Measurements from ENCODE around the gene SLC40A1. TPM values are rescaled to one million over a fixed set of nuclear protein-coding genes. Genes with fewer than 3 reads are reported as not detected.

Gene SLC40A1
- polyA plus RNA-seq, 1 donor from 2014 or later: 12.6 TPM

DNA sequence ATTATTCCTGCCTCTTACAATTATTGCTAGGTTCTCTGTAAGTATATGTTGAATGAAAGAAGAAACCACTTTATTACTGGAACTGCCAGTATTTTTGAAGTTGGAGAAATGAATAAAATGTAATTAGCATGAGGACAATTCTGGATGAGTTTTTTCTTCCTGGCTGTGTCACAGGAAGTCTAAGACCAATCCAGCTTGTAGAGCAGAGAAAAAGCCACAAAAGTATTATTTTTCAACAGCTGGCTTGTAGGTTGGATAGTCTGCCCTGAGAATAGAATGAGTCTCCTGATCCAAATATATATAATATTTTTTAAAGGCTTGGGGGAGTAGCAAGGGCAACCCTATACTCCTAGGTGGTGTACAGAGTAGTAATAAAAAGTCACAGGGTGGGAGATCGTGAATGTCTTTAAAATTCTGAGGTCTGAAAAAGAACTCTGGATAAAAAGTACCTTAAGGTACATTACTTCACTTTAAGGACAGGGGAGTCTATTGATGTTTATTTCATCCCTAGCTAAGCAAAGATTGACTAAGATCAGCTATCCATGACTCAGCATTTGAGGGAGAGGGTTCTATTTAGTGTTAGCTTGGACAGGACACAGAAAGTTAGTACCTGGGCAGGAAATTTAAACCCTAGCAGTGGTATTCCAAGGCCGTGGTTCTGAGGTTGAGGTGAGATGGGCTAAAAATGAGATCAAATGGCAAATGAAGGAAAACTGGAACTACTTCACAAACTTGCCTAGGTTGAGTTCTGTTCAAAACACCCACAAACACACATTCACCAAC, 31.7 kb downstream of the SLC40A1 start:
- H3F3A ChIP-seq (ENCODE audit: insufficient read depth, low read length, poor library complexity, severe bottlenecking): no peaks in the 10 kb centered on the region
- H3K9me2 ChIP-seq (ENCODE audit: insufficient read depth, low read length): no peaks in the 10 kb centered on the region
- H3K27me3 ChIP-seq (ENCODE audit: insufficient read depth, low read depth, low read length): no peaks in the 10 kb centered on the region
- H3K27ac ChIP-seq (ENCODE audit: low read length): no peak overlapping the region
- no peaks in the 10 kb centered on the region for H3K79me2 ChIP-seq (replicated peaks; ENCODE audit: insufficient read depth, low read length)
- H3K4me2 ChIP-seq (ENCODE audit: low read length): no peak overlapping the region
- H3K36me3 ChIP-seq (ENCODE audit: insufficient read depth, low read length): no peaks in the 10 kb centered on the region
- H4K20me1 ChIP-seq (ENCODE audit: insufficient read depth): no peaks in the 10 kb centered on the region
- no peak overlapping the region for H3K9ac ChIP-seq (ENCODE audit: low read length)
- no peaks in the 10 kb centered on the region for H3K9me3 ChIP-seq (ENCODE audit: low read length)
- TF ChIP-seq POLR2AphosphoS5 (IDR thresholded peaks at IDR 0.05): no peak
- TF ChIP-seq SMC3 (conservative IDR thresholded peaks at IDR 0.05; ENCODE audit: poor library complexity): no peak
- no peak for TF ChIP-seq REST (IDR thresholded peaks at IDR 0.05; ENCODE audit: borderline replicate concordance)
- TF ChIP-seq MXI1 (conservative IDR thresholded peaks at IDR 0.05; ENCODE audit: poor library complexity, severe bottlenecking): no peak
- no peak for TF ChIP-seq EP300 (conservative IDR thresholded peaks at IDR 0.05; ENCODE audit: poor library complexity, severe bottlenecking)
- TF ChIP-seq TAF1 (IDR thresholded peaks at IDR 0.05; ENCODE audit: low read depth): no peak
- TF ChIP-seq RAD21 (conservative IDR thresholded peaks at IDR 0.05): no peak
- TF ChIP-seq EZH2 (IDR thresholded peaks at IDR 0.05; ENCODE audit: borderline replicate concordance, insufficient read depth, low read length, poor library complexity, severe bottlenecking): no peak
- TF ChIP-seq, protein P1, sequence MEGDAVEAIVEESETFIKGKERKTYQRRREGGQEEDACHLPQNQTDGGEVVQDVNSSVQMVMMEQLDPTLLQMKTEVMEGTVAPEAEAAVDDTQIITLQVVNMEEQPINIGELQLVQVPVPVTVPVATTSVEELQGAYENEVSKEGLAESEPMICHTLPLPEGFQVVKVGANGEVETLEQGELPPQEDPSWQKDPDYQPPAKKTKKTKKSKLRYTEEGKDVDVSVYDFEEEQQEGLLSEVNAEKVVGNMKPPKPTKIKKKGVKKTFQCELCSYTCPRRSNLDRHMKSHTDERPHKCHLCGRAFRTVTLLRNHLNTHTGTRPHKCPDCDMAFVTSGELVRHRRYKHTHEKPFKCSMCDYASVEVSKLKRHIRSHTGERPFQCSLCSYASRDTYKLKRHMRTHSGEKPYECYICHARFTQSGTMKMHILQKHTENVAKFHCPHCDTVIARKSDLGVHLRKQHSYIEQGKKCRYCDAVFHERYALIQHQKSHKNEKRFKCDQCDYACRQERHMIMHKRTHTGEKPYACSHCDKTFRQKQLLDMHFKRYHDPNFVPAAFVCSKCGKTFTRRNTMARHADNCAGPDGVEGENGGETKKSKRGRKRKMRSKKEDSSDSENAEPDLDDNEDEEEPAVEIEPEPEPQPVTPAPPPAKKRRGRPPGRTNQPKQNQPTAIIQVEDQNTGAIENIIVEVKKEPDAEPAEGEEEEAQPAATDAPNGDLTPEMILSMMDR (IDR thresholded peaks at IDR 0.05; ENCODE audit: poor library complexity, severe bottlenecking): no peak
- no peak overlapping the region for H2AFZ ChIP-seq (ENCODE audit: low read depth, low read length)
- no peak overlapping the region for H3K4me3 ChIP-seq (ENCODE audit: low read length)

DNA sequence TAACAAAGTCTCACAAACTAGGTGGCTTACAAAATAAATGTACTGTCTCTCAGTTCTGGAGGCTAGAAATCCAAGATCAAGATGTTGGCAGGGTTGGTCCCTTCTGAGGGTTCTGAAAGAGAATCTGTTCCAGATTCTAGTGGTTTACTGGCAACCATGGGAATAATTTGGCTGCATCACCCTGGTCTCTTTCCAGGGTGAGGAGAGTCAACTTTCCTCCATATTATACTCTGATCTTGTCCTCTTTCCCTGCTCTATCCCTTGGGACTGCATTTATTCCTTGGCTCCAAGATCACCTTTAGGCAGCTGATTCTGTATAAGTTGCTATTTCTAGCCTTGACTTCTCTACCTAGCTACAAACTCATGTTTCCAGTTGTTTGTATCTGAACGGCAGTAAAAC, 35.2 kb downstream of the SLC40A1 start:
- no peaks in the 10 kb centered on the region for H4K20me1 ChIP-seq (ENCODE audit: insufficient read depth)
- H3K9me2 ChIP-seq (ENCODE audit: insufficient read depth, low read length): no peaks in the 10 kb centered on the region
- no peaks in the 10 kb centered on the region for H3K27me3 ChIP-seq (ENCODE audit: insufficient read depth, low read depth, low read length)
- H2AFZ ChIP-seq (ENCODE audit: low read depth, low read length): no peak overlapping the region
- H3K9ac ChIP-seq (ENCODE audit: low read length): no peak overlapping the region
- no peaks in the 10 kb centered on the region for H3K36me3 ChIP-seq (ENCODE audit: insufficient read depth, low read length)
- no peak overlapping the region for H3K27ac ChIP-seq (ENCODE audit: low read length)
- TF ChIP-seq RAD21 (conservative IDR thresholded peaks at IDR 0.05) (no peak), MXI1 (conservative IDR thresholded peaks at IDR 0.05; ENCODE audit: poor library complexity, severe bottlenecking) (no peak), EZH2 (IDR thresholded peaks at IDR 0.05; ENCODE audit: borderline replicate concordance, insufficient read depth, low read length, poor library complexity, severe bottlenecking) (no peak)
- TF ChIP-seq, protein P1 (IDR thresholded peaks at IDR 0.05; ENCODE audit: poor library complexity, severe bottlenecking): no peak
- H3K4me3 ChIP-seq (ENCODE audit: low read length): no peak overlapping the region
- no peaks in the 10 kb centered on the region for H3K9me3 ChIP-seq (ENCODE audit: low read length)
- no peaks in the 10 kb centered on the region for H3K79me2 ChIP-seq (replicated peaks; ENCODE audit: insufficient read depth, low read length)
- no peaks in the 10 kb centered on the region for H3F3A ChIP-seq (ENCODE audit: insufficient read depth, low read length, poor library complexity, severe bottlenecking)
- no peak overlapping the region for H3K4me2 ChIP-seq (ENCODE audit: low read length)

Measured in neural cell (in vitro differentiated cells).